Germinal center (tissue), 1 donor: ENCODE results near the gene OR52I2.

Source experiments
- DNase-seq: peaks from one replicate; pipeline ENCODE4 v3.0.0; 2012; ENCODE audit warnings: mixed read lengths, low spot score

OR52I2 gene

GRCh38 chr11:4607781-4608666, 26.5 kb downstream of the OR52I2 start, which contains the start of gene TRIM68:
Gene TRIM68, minus strand, starts transcription at chr11:4608231. Its CDS starts 2,727 bp downstream, at chr11:4605504.
- DNase-seq = peak; percentile 99

- no peak for DNase-seq
Measured at GRCh38 chr11:4610258-4610935, 28.9 kb downstream of the OR52I2 start.

- no peak for DNase-seq
Measured at GRCh38 chr11:4611986-4612385, 30.4 kb downstream of the OR52I2 start.

- DNase-seq = no peak
Measured at GRCh38 chr11:4615856-4616444, 34.4 kb downstream of the OR52I2 start.

GRCh38 chr11:4619514-4619913, 38.0 kb downstream of the OR52I2 start:
- no peak for DNase-seq

GRCh38 chr11:4626207-4627099, 44.9 kb downstream of the OR52I2 start:
- no peak for DNase-seq

GRCh38 chr11:4636136-4636535, 54.6 kb downstream of the OR52I2 start:
- no peak for DNase-seq

GRCh38 chr11:4636962-4637661, 55.6 kb downstream of the OR52I2 start, which contains the start of gene OR51D1:
Gene OR51D1, plus strand, starts transcription at chr11:4637477. Its CDS starts 2,314 bp downstream, at chr11:4639791.
- DNase-seq = peak; percentile 70

- no peak for DNase-seq
Measured at GRCh38 chr11:4637662-4638047, 56.1 kb downstream of the OR52I2 start.

- no peak for DNase-seq
Measured at GRCh38 chr11:4639931-4640330, 58.4 kb downstream of the OR52I2 start.

GRCh38 chr11:4641501-4641900, 60.0 kb downstream of the OR52I2 start:
- DNase-seq = no peak

GRCh38 chr11:4642043-4642442, 60.5 kb downstream of the OR52I2 start:
- DNase-seq = no peak
